ENCODE data around the gene TK1.

Gene TK1

GRCh38 chr17:78202666-78203065 is 15.8 kb upstream of the TK1 start:
- H3K36me3 ChIP-seq (ENCODE audit: control insufficient read depth in 2 of 2, insufficient read depth in 2 of 2, low read length in 2 of 2): peaks cover 8 to 10% of the 10 kb centered on the region in 2 donors
- H3K27ac ChIP-seq (ENCODE audit: low read depth in 2 of 2, low read length in 2 of 2): no peak overlapping the region
- peaks cover 3 to 4% of the 10 kb centered on the region in 2 donors for H3K4me1 ChIP-seq (ENCODE audit: control insufficient read depth in 2 of 2, insufficient read depth in 2 of 2, low read length in 2 of 2)
- H3K9me3 ChIP-seq (ENCODE audit: control insufficient read depth in 2 of 2, low read length in 2 of 2): no peaks in the 10 kb centered on the region
- H3K9ac ChIP-seq (ENCODE audit: low read depth in 1 of 2, low read length in 2 of 2): no peak overlapping the region
- H3K27me3 ChIP-seq (ENCODE audit: control insufficient read depth in 2 of 2, insufficient read depth in 2 of 2, low read length in 2 of 2): no peaks in the 10 kb centered on the region
- H3K4me3 ChIP-seq (ENCODE audit: low read length in 2 of 2): no peak overlapping the region

DNA sequence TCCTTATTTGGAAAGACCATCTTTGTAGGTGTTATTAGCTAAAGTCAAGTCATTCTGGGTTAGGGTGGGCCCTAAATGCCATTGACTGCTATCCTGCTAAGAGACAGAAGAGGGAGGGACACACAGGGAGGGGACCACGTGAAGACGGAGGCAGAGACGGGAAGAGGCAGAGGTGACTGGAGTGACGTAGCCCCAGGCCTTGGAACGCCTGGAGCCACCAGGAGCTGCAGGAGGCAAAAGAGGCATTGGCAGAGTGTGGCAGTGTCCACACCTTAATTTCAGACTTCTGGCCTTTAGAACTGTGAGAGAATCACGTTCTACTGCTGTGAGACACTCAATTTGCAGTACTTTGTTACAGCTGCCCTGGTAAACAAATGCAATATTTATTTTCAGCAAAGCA is 13.6 kb upstream of the TK1 start:
- H3K36me3 ChIP-seq (ENCODE audit: control insufficient read depth in 2 of 2, insufficient read depth in 2 of 2, low read length in 2 of 2): peaks cover 9 to 10% of the 10 kb centered on the region in 2 donors
- no peak overlapping the region for H3K27ac ChIP-seq (ENCODE audit: low read depth in 2 of 2, low read length in 2 of 2)
- H3K4me3 ChIP-seq (ENCODE audit: low read length in 2 of 2): no peak overlapping the region
- no peaks in the 10 kb centered on the region for H3K27me3 ChIP-seq (ENCODE audit: control insufficient read depth in 2 of 2, insufficient read depth in 2 of 2, low read length in 2 of 2)
- no peaks in the 10 kb centered on the region for H3K9me3 ChIP-seq (ENCODE audit: control insufficient read depth in 2 of 2, low read length in 2 of 2)
- no peak overlapping the region for H3K9ac ChIP-seq (ENCODE audit: low read depth in 1 of 2, low read length in 2 of 2)
- peaks cover 3 to 4% of the 10 kb centered on the region in 2 donors for H3K4me1 ChIP-seq (ENCODE audit: control insufficient read depth in 2 of 2, insufficient read depth in 2 of 2, low read length in 2 of 2)

- Histone ChIP-seq H3K27me3 (ENCODE audit: control insufficient read depth in 2 of 2, insufficient read depth in 2 of 2, low read length in 2 of 2) (no peaks in the 10 kb centered on the region), H3K36me3 (ENCODE audit: control insufficient read depth in 2 of 2, insufficient read depth in 2 of 2, low read length in 2 of 2) (peaks cover 4 to 5% of the 10 kb centered on the region in 2 donors), H3K9me3 (ENCODE audit: control insufficient read depth in 2 of 2, low read length in 2 of 2) (no peaks in the 10 kb centered on the region), H3K27ac (ENCODE audit: low read depth in 2 of 2, low read length in 2 of 2) (no peak overlapping the region), H3K4me1 (ENCODE audit: control insufficient read depth in 2 of 2, insufficient read depth in 2 of 2, low read length in 2 of 2) (peaks cover 3 to 4% of the 10 kb centered on the region in 2 donors), H3K4me3 (ENCODE audit: low read length in 2 of 2) (no peak overlapping the region), H3K9ac (ENCODE audit: low read depth in 1 of 2, low read length in 2 of 2) (no peak overlapping the region)
These were observed 10.4 kb upstream of the TK1 start for GRCh38 chr17:78197147-78197832.

DNA sequence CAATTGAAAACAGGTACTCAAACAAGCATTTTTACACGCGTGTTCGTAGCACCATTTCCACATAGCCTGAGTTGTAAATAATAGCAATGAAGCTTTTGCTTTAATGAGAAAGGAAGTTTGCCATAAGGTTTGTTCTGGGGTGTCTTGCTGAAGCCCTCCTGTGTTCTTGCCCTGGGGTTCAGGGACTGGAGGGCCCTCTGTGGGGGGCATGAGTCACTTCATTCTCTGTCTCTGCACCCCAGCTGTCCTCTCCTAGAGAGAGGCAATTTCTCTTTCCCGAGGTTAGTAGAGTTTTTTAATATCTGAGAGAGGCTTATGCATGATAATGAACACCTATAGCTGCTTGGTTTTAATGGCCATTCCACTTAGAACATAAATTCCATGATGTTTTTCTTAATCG is 9.9 kb upstream of the TK1 start:
- H3K36me3 ChIP-seq (ENCODE audit: control insufficient read depth in 2 of 2, insufficient read depth in 2 of 2, low read length in 2 of 2): peaks cover 4 to 8% of the 10 kb centered on the region in 2 donors
- H3K27ac ChIP-seq (ENCODE audit: low read depth in 2 of 2, low read length in 2 of 2): no peak overlapping the region
- H3K9ac ChIP-seq (ENCODE audit: low read depth in 1 of 2, low read length in 2 of 2): no peak overlapping the region

GRCh38 chr17:78185981-78186691 is 716 bp downstream of the TK1 start:
- Histone ChIP-seq H3K4me3 (ENCODE audit: low read length in 2 of 2) (peak overlapping the region; percentile 52 to 75), H3K27me3 (ENCODE audit: control insufficient read depth in 2 of 2, insufficient read depth in 2 of 2, low read length in 2 of 2) (no peaks in the 10 kb centered on the region), H3K9me3 (ENCODE audit: control insufficient read depth in 2 of 2, low read length in 2 of 2) (no peaks in the 10 kb centered on the region), H3K27ac (ENCODE audit: low read depth in 2 of 2, low read length in 2 of 2) (peak overlapping the region; percentile 56 to 91), H3K9ac (ENCODE audit: low read depth in 1 of 2, low read length in 2 of 2) (peak overlapping the region; percentile 50 to 56), H3K36me3 (ENCODE audit: control insufficient read depth in 2 of 2, insufficient read depth in 2 of 2, low read length in 2 of 2) (no peaks in the 10 kb centered on the region), H3K4me1 (ENCODE audit: control insufficient read depth in 2 of 2, insufficient read depth in 2 of 2, low read length in 2 of 2) (peaks cover 11 to 17% of the 10 kb centered on the region in 2 donors)

More for the DNA sequence above, 9.9 kb upstream of the TK1 start:
- Histone ChIP-seq H3K4me3 (ENCODE audit: low read length in 2 of 2) (no peak overlapping the region), H3K9me3 (ENCODE audit: control insufficient read depth in 2 of 2, low read length in 2 of 2) (no peaks in the 10 kb centered on the region), H3K4me1 (ENCODE audit: control insufficient read depth in 2 of 2, insufficient read depth in 2 of 2, low read length in 2 of 2) (peaks cover 3 to 4% of the 10 kb centered on the region in 2 donors), H3K27me3 (ENCODE audit: control insufficient read depth in 2 of 2, insufficient read depth in 2 of 2, low read length in 2 of 2) (no peaks in the 10 kb centered on the region)

DNA sequence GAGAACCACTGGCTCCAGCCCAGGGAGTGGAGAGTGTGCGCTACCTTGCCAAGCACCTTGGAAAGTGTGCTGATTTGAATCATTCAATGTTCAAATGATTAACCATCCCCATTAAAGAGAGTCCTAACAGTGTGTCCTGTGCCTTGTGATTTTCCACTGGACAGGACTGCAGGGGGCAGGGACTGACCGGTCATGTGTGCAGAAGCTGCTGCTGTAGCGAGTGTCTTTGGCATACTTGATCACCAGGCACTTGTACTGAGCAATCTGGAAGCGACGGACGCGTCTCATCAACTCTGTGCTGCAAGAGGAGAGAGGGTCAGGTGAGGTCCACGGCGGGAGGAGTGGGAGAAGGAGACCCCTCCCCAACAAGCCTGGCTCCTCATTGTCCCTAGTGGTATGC is 2.0 kb downstream of the TK1 start:
- no peak overlapping the region for H3K9ac ChIP-seq (ENCODE audit: low read depth in 1 of 2, low read length in 2 of 2)
- peaks cover 11 to 19% of the 10 kb centered on the region in 2 donors for H3K4me1 ChIP-seq (ENCODE audit: control insufficient read depth in 2 of 2, insufficient read depth in 2 of 2, low read length in 2 of 2)
- H3K27me3 ChIP-seq (ENCODE audit: control insufficient read depth in 2 of 2, insufficient read depth in 2 of 2, low read length in 2 of 2): no peaks in the 10 kb centered on the region
- H3K27ac ChIP-seq (ENCODE audit: low read depth in 2 of 2, low read length in 2 of 2): no peak overlapping the region
- H3K36me3 ChIP-seq (ENCODE audit: control insufficient read depth in 2 of 2, insufficient read depth in 2 of 2, low read length in 2 of 2): peaks cover 0 to 2% of the 10 kb centered on the region in 2 donors
- no peak overlapping the region for H3K4me3 ChIP-seq (ENCODE audit: low read length in 2 of 2)
- no peaks in the 10 kb centered on the region for H3K9me3 ChIP-seq (ENCODE audit: control insufficient read depth in 2 of 2, low read length in 2 of 2)

DNA sequence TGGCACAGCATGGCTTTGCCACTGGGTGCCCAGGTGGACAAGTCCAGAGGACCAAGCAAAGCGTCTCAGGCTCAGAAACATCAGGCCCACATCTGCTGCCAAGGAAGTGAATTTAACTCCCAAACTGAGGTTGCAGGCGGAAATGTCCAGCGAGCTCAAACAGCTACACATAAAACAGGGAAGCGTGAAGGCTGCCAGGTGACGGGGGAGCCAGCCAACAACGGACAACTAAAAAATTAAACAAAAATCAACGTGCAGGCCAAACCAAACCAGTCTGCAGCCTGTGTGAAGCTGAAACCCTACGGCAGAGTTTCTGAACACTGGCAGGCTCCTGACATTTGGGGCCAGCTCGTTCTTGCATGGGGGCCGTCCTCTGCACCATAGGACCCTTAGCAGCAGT is 2.5 kb downstream of the TK1 start:
- Histone ChIP-seq H3K4me1 (ENCODE audit: control insufficient read depth in 2 of 2, insufficient read depth in 2 of 2, low read length in 2 of 2) (peaks cover 11 to 20% of the 10 kb centered on the region in 2 donors), H3K27ac (ENCODE audit: low read depth in 2 of 2, low read length in 2 of 2) (peak overlapping the region in 1 of 2 donors; percentile 4), H3K9ac (ENCODE audit: low read depth in 1 of 2, low read length in 2 of 2) (no peak overlapping the region)

DNA sequence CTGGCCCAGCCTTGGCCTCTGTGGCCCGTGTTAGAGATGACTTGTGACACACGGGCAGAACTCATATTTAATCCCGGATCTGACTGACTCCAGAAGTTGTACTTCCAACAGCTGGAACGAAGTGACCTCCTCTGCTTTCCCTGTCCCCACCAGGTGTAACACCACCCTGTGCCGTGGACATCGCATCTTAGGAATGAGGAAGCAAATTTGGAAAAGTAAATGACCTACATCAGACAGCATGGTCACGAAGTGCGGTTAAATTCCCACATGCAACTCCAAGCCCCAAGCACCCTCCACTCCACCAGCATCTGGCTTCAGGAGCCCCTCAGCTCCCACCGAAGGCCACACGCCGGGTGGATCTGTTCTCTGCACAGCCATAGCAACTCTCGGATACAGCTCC is 2.9 kb downstream of the TK1 start:
- Histone ChIP-seq H3K4me3 (ENCODE audit: low read length in 2 of 2) (no peak overlapping the region), H3K9me3 (ENCODE audit: control insufficient read depth in 2 of 2, low read length in 2 of 2) (no peaks in the 10 kb centered on the region), H3K36me3 (ENCODE audit: control insufficient read depth in 2 of 2, insufficient read depth in 2 of 2, low read length in 2 of 2) (peaks cover 0 to 2% of the 10 kb centered on the region in 2 donors), H3K27me3 (ENCODE audit: control insufficient read depth in 2 of 2, insufficient read depth in 2 of 2, low read length in 2 of 2) (no peaks in the 10 kb centered on the region), H3K27ac (ENCODE audit: low read depth in 2 of 2, low read length in 2 of 2) (peak overlapping the region in 1 of 2 donors; percentile 4), H3K9ac (ENCODE audit: low read depth in 1 of 2, low read length in 2 of 2) (no peak overlapping the region), H3K4me1 (ENCODE audit: control insufficient read depth in 2 of 2, insufficient read depth in 2 of 2, low read length in 2 of 2) (peaks cover 11 to 21% of the 10 kb centered on the region in 2 donors)

More for the DNA sequence above, 2.5 kb downstream of the TK1 start:
- Histone ChIP-seq H3K4me3 (ENCODE audit: low read length in 2 of 2) (no peak overlapping the region), H3K9me3 (ENCODE audit: control insufficient read depth in 2 of 2, low read length in 2 of 2) (no peaks in the 10 kb centered on the region), H3K27me3 (ENCODE audit: control insufficient read depth in 2 of 2, insufficient read depth in 2 of 2, low read length in 2 of 2) (no peaks in the 10 kb centered on the region), H3K36me3 (ENCODE audit: control insufficient read depth in 2 of 2, insufficient read depth in 2 of 2, low read length in 2 of 2) (peaks cover 0 to 2% of the 10 kb centered on the region in 2 donors)

DNA sequence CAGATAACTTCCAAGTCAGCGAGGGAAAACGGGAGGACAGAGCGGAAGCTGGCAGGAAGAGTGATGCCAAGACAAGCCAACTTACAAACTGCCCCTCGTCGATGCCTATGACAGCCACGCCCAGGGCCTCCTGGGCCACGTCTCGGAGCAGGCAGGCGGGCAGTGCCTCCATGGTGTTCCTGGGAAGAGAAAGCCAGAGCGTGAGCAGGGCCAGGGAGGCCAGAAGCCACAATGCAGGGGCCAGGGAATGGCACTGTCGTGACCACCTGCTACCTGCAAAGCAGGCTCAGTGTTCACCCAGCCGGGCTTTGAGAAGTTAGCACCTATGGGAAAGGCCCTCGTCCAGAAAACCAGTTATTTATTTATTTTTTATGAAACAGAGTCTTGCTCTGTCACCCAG is 4.3 kb downstream of the TK1 start:
- Histone ChIP-seq H3K4me3 (ENCODE audit: low read length in 2 of 2) (no peak overlapping the region), H3K9me3 (ENCODE audit: control insufficient read depth in 2 of 2, low read length in 2 of 2) (no peaks in the 10 kb centered on the region), H3K4me1 (ENCODE audit: control insufficient read depth in 2 of 2, insufficient read depth in 2 of 2, low read length in 2 of 2) (peaks cover 8 to 15% of the 10 kb centered on the region in 2 donors), H3K36me3 (ENCODE audit: control insufficient read depth in 2 of 2, insufficient read depth in 2 of 2, low read length in 2 of 2) (peaks cover 0 to 2% of the 10 kb centered on the region in 2 donors), H3K9ac (ENCODE audit: low read depth in 1 of 2, low read length in 2 of 2) (no peak overlapping the region), H3K27ac (ENCODE audit: low read depth in 2 of 2, low read length in 2 of 2) (no peak overlapping the region), H3K27me3 (ENCODE audit: control insufficient read depth in 2 of 2, insufficient read depth in 2 of 2, low read length in 2 of 2) (no peaks in the 10 kb centered on the region)

DNA sequence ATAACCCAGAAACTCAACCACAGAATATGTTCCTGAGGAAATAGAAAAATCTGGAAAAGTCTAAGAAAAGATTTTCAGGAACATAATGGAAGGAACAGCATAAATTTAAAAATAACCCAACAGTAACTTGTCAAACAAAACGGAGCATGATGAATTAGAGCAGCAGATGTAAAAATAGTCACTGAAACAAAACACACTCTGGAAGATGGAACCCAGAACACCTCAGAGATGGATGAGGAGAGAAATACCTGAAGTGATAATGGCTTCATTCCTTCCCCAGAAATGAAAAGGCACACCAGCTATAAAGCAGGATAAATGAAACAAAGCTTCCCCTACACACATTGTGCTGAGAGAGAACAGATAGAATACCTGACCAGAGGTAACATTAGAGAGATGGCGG is 6.3 kb downstream of the TK1 start:
- H3K27ac ChIP-seq (ENCODE audit: low read depth in 2 of 2, low read length in 2 of 2): peak overlapping the region; percentile 60 to 70
- H3K9ac ChIP-seq (ENCODE audit: low read depth in 1 of 2, low read length in 2 of 2): peak overlapping the region in 1 of 2 donors; percentile 41
- peaks cover 0 to 2% of the 10 kb centered on the region in 2 donors for H3K36me3 ChIP-seq (ENCODE audit: control insufficient read depth in 2 of 2, insufficient read depth in 2 of 2, low read length in 2 of 2)
- H3K4me1 ChIP-seq (ENCODE audit: control insufficient read depth in 2 of 2, insufficient read depth in 2 of 2, low read length in 2 of 2): peaks cover 17 to 22% of the 10 kb centered on the region in 2 donors
- H3K4me3 ChIP-seq (ENCODE audit: low read length in 2 of 2): no peak overlapping the region
- no peaks in the 10 kb centered on the region for H3K27me3 ChIP-seq (ENCODE audit: control insufficient read depth in 2 of 2, insufficient read depth in 2 of 2, low read length in 2 of 2)
- no peaks in the 10 kb centered on the region for H3K9me3 ChIP-seq (ENCODE audit: control insufficient read depth in 2 of 2, low read length in 2 of 2)
